Panc1 (cell line): ENCODE results near the gene EPHA7.

Experiments
- POLR2AphosphoS5 ChIP-seq: IDR thresholded peaks from 2 replicates; pipeline ENCODE4 v1.6.1; 2012; ENCODE audit warnings: mild to moderate bottlenecking, low read depth, low read length, moderate library complexity
- REST ChIP-seq, 2 experiments: IDR thresholded peaks; 2 replicates each; pipeline ENCODE4 v1.6.1; 2011 to 2012; ENCODE audit warnings: low read depth in 2 of 2, control low read depth in 1 of 2, low read length in 1 of 2, mild to moderate bottlenecking in 1 of 2, moderate library complexity in 1 of 2; ENCODE audit not compliant: insufficient read depth in 1 of 2
- TF ChIP-seq, protein P1 (sequence below): fragments of 450-650 bp; IDR thresholded peaks from 2 replicates; pipeline ENCODE4 v1.5.1; 2017; ENCODE audit warnings: mild to moderate bottlenecking

- TF ChIP-seq, protein P1, sequence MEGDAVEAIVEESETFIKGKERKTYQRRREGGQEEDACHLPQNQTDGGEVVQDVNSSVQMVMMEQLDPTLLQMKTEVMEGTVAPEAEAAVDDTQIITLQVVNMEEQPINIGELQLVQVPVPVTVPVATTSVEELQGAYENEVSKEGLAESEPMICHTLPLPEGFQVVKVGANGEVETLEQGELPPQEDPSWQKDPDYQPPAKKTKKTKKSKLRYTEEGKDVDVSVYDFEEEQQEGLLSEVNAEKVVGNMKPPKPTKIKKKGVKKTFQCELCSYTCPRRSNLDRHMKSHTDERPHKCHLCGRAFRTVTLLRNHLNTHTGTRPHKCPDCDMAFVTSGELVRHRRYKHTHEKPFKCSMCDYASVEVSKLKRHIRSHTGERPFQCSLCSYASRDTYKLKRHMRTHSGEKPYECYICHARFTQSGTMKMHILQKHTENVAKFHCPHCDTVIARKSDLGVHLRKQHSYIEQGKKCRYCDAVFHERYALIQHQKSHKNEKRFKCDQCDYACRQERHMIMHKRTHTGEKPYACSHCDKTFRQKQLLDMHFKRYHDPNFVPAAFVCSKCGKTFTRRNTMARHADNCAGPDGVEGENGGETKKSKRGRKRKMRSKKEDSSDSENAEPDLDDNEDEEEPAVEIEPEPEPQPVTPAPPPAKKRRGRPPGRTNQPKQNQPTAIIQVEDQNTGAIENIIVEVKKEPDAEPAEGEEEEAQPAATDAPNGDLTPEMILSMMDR = no peak
- TF ChIP-seq REST (IDR thresholded peaks at IDR 0.05; ENCODE audit: insufficient read depth in 1 of 2, low read depth in 2 of 2, low read length in 1 of 2) (no peak), POLR2AphosphoS5 (no peak)
These were observed 125.5 kb downstream of the EPHA7 start for GRCh38 chr6:93293872-93294271.
